Muscle of arm (tissue), 12 donors: ENCODE results near the gene ARHGAP9. TPM values are rescaled to one million over a fixed set of nuclear protein-coding genes. Genes with fewer than 3 reads are reported as not detected.
"Not testable (repeated sequence)": the region's sequence is repeated elsewhere in the genome, so short reads cannot be mapped to it uniquely, and the experiment has no call there.

Source experiments
- DNase-seq: peaks from one replicate; pipeline ENCODE4 v3.0.0-alpha.2; 2013
- polyA plus RNA-seq, 12 donors: library from polyadenylated mRNA; unstranded; fragments of 120-200 nt; gene quantifications; one replicate each; pipeline ENCODE4 v1.2.1, GENCODE V29; 2013; ENCODE audit not compliant: insufficient read length in 12 of 12

Gene ARHGAP9
- polyA plus RNA-seq, 12 donors, result 3.4 to 18.7 (median 5.6) TPM; not detected in 1

- DNase-seq, result not testable (repeated sequence)
Observed at GRCh38 chr12:57441393-57441792, 38.3 kb downstream of the ARHGAP9 start.

GRCh38 chr12:57439762-57440266 lies 39.9 kb downstream of the ARHGAP9 start:
- DNase-seq, result no peak

GRCh38 chr12:57438400-57438799 lies 41.3 kb downstream of the ARHGAP9 start:
- no peak for DNase-seq

GRCh38 chr12:57435293-57435692 lies 44.4 kb downstream of the ARHGAP9 start:
- no peak for DNase-seq

- no peak for DNase-seq
Observed at GRCh38 chr12:57434517-57435223, 45.0 kb downstream of the ARHGAP9 start, which contains the start of gene INHBC. TSS of gene INHBC (plus strand) at chr12:57434784. CDS start at chr12:57434887, 103 bp downstream.

- no peak for DNase-seq
Observed at GRCh38 chr12:57433370-57433769, 46.3 kb downstream of the ARHGAP9 start.

GRCh38 chr12:57431654-57432188 lies 47.9 kb downstream of the ARHGAP9 start:
- no peak for DNase-seq

- peak; percentile 97 for DNase-seq
Observed at GRCh38 chr12:57430931-57431566, 48.6 kb downstream of the ARHGAP9 start, which contains the start of gene R3HDM2. TSS of gene R3HDM2 (minus strand) at chr12:57431043. CDS start at chr12:57310428, 120,615 bp downstream.

GRCh38 chr12:57430112-57430930 lies 49.3 kb downstream of the ARHGAP9 start:
- DNase-seq, result peak; percentile 58

- DNase-seq, result peak; percentile 25
Observed at GRCh38 chr12:57429473-57430111, 50.1 kb downstream of the ARHGAP9 start.

GRCh38 chr12:57428965-57429364 lies 50.7 kb downstream of the ARHGAP9 start:
- DNase-seq, result no peak

- DNase-seq, result not testable (repeated sequence)
Observed at GRCh38 chr12:57426948-57427347, 52.7 kb downstream of the ARHGAP9 start.

Other genes with a start within 250 kb of the ARHGAP9 start
- 100 to 1,000 TPM in 11 of 12 donors, not detected in 1; 178 to 563 (median 396) TPM for gene STAC3, start 228.7 kb downstream of the ARHGAP9 start, polyA plus RNA-seq
- gene R3HDM2, start 48.8 kb downstream of the ARHGAP9 start, polyA plus RNA-seq, result 10 to 100 TPM in 11 of 12 donors, not detected in 1; 36.4 to 92.7 (median 55.7) TPM
- under 1 TPM in 8 of 12 donors, not detected in 4; 0.07 to 0.33 (median 0.15) TPM for gene INHBC, start 45.1 kb downstream of the ARHGAP9 start, polyA plus RNA-seq
- 1 to 10 TPM in 10 of 12 donors, not detected in 2; 1.0 to 3.4 (median 2.2) TPM for gene INHBE, start 24.6 kb downstream of the ARHGAP9 start, polyA plus RNA-seq
- gene GLI1, start 20.1 kb downstream of the ARHGAP9 start, polyA plus RNA-seq, result 10 to 100 TPM in 6 of 12 donors, 1 to 10 TPM in 5, not detected in 1; 4.9 to 48.6 (median 10.1) TPM
- 100 to 1,000 TPM in 4 of 12 donors, 10 to 100 TPM in 7, not detected in 1; 77.3 to 150 (median 93.0) TPM for gene MARS1, start 8.2 kb upstream of the ARHGAP9 start, polyA plus RNA-seq
- gene DDIT3, start 40.6 kb upstream of the ARHGAP9 start, polyA plus RNA-seq, result 10 to 100 TPM in 10 of 12 donors, 1 to 10 TPM in 1, not detected in 1; 8.5 to 15.6 (median 13.2) TPM
- 10 to 100 TPM in 11 of 12 donors, not detected in 1; 28.7 to 61.8 (median 39.2) TPM for gene MBD6, start 43.0 kb upstream of the ARHGAP9 start, polyA plus RNA-seq
- gene DCTN2, start 67.3 kb upstream of the ARHGAP9 start, polyA plus RNA-seq, result 100 to 1,000 TPM in 11 of 12 donors, not detected in 1; 142 to 314 (median 155) TPM
- gene KIF5A, start 70.2 kb upstream of the ARHGAP9 start, polyA plus RNA-seq, result 1 to 10 TPM in 1 of 12 donors, under 1 TPM in 10, not detected in 1; 0.04 to 5.2 (median 0.21) TPM
- 10 to 100 TPM in 11 of 12 donors, not detected in 1; 11.2 to 20.7 (median 12.2) TPM for gene PIP4K2C, start 111.3 kb upstream of the ARHGAP9 start, polyA plus RNA-seq
- 10 to 100 TPM in 11 of 12 donors, not detected in 1; 20.8 to 48.7 (median 27.1) TPM for gene DTX3, start 125.0 kb upstream of the ARHGAP9 start, polyA plus RNA-seq
- 10 to 100 TPM in 11 of 12 donors, not detected in 1; 24.8 to 40.3 (median 34.3) TPM for gene ARHGEF25, start 131.6 kb upstream of the ARHGAP9 start, polyA plus RNA-seq
- 10 to 100 TPM in 1 of 12 donors, 1 to 10 TPM in 10, not detected in 1; 1.7 to 12.2 (median 2.6) TPM for gene B4GALNT1, start 153.3 kb upstream of the ARHGAP9 start, polyA plus RNA-seq
- 100 to 1,000 TPM in 10 of 12 donors, 10 to 100 TPM in 1, not detected in 1; 98.8 to 179 (median 121) TPM for gene OS9, start 214.3 kb upstream of the ARHGAP9 start, polyA plus RNA-seq